Stimulated activated CD4-positive, alpha-beta T cell treated with anti-CD3 and anti-CD28 coated beads, Interleukin-4, amount 100 ng/mL, for 4 hours (primary cell): Measurements from ENCODE around the gene TES.
"Not testable (repeated sequence)": the region's sequence is repeated elsewhere in the genome, so short reads cannot be mapped to it uniquely, and the experiment has no call there.

Experiments used
- DNase-seq, 2 experiments: peaks; one replicate each; pipeline ENCODE4 v3.0.0-alpha.2; 2020

The TES gene

DNA sequence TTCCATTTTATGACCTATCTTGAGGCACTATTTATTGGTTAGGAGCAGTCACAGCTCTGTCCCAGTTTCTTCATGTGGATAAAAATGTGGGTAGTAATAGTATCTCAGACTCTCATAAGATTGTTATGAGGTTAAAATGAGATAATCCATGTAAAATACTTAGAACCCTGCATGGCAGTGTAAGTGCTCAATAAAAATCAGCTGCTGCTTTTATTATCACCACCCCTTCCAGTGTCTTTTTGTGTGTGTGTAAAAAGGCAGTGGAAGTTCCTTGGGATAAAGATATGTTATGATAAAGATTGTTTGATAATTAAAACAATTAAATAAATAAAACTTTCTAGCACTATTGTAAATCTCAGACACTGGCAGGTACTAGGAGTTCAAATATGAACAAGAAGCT, 15.5 kb downstream of the TES start:
- no peak for DNase-seq

DNA sequence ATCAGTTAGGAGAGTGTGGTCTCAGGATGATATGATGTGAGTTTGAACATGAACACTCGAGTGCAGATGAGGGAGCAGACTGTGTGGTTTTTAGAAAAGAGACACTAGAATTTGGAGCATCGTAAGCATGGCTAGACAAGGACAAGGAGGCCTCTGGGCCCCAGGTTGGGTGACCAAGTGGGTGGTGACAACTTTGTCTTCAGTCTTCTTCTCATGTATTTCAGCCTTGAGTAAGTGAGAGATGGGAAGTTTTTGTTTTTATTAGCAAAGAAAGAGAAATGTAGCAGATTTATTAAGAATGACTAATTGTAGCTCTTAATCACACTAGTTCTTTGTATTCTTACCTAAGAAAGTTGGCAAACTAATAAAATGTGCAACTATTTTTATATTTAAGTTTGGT, 16.3 kb downstream of the TES start:
- DNase-seq: no peak

DNA sequence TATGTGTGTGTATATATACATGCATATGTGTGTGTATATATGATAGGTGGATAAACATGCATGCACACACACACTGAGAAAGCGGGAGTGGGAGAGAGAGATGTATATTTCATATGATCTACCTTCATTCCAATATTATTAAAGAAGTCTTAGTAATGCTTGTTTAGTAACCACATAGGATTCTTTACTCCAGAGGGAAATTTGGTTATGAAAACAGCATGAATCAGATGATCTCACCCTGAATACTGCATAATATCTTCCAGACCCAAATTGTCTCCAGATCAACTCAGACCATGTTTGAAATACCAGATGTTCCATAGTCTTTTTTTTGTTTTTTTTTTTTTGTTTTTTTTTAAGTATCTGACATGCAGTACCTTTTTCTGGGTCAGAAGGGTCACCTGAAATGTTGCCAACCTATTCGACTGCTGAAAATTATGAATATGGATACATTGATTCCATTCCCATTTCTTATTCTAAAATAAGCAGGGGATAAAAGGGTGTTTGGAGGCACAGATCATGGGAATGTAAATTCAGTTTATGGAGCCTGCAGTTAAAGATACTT, 17.4 kb downstream of the TES start:
- DNase-seq: no peak

DNA sequence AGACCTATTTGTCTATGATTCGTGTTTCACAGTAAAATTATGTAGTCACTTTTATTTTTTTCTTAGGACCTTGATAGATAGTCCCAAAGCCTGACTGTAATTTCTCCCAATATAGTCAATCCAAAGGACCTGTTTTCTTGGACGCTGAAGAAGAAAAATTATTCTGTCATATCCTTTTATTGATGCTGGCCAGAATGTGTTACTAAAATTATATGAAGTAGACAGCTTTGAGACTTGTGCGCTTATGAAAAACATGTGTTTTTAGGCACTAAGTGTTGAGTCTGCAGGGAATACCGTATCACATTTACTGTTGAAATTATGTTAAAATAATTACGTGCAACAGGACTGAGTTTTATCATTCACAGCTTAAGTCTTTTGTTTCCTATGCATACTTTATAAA, 17.9 kb downstream of the TES start:
- DNase-seq: no peak

DNA sequence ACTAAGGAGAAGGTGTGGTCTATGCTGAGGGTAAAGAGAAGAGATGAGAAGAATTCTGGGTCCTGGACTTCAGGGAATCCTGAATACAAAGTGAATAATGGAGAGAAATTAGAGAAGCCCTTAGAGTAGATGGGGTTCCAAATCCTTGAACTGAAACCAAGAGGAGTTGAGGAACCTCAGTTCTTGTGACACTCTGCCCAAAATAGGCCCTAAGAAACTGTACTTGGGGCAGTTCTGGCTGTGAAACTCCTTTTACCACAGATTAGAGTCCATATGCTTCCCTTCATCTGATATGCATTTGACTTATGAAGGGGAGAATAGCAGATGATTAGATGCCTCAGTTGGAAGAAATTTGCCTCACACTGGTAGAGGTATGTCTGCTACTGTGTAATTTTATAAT, 19.0 kb downstream of the TES start:
- DNase-seq: no peak

DNA sequence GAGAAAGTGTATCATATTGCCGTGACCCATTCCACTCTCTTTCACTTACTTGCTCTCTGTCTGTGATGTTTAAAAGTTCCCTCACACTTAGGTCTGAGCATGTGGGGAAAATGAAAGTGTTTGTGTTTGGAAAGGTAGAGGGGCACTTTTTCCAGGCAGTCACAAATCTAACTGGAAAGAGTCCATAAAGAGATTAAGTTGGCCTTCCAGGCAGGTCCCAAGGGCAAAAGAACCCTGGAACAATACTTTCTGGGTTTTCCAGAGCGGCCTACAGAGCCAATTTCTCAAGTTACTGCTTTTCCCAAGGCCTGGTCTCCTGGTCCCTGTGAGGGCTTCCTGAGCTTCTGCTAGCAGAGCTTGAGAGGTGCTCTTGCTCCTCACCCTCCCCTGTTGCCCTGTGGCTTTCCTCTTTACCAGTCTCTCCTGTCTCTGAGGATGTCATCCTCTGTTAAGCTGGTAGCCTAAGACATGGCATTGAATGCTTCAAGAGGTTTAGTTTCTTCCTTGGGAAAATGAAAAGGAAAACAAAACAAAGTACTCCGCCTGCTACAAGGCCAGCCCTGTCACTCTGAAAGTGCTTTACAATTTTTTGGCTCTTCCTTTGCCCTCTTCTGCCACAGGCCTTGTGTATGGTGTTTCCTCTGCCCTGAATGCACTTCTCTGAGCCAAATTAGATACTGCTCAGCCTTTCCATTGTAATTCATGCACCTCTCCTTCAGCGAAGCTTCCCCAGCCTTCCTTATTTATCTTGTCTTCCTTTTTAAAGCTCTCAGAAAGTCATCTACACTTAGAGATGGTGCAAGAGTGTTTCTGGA, 20.1 kb downstream of the TES start:
- DNase-seq: no peak

DNA sequence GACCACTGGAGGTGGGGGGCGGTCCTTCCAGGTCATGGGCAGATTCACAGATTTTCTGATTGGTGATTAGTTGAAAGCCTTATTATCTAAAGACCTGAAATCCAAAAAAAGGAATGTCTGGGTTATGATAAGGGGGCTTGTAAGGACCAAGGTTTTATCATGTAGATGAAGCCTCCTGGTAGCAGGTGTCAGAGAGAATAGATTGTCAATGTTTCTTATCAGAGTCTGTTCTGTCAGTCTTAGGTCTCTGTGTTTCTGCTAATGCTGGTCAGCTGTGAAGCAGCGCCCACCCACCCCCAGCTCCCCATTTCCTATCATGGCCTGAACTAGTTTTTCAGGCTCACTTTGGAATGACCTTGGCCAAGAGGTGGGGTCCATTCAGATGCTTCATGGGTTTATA, 21.2 kb downstream of the TES start:
- DNase-seq: no peak

DNA sequence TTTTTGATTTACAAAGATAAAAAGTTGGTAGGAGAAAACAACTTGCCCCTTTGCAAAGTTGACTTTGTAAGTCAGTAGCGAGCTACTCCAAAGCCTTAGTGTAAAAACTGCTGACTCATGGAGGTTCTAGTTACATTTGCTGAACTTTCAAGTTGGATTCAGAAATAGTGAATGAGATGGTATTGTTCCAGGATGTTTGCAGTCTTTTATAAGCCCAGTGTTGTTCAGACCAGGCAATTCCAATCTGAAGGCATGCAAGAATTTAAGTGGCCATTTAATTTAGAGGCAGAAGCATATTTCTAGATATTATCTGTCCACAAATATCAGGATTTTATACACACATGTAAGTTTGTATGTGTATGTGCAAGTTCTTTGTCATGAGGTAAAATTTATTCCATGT, 21.6 kb downstream of the TES start:
- DNase-seq: no peak

DNA sequence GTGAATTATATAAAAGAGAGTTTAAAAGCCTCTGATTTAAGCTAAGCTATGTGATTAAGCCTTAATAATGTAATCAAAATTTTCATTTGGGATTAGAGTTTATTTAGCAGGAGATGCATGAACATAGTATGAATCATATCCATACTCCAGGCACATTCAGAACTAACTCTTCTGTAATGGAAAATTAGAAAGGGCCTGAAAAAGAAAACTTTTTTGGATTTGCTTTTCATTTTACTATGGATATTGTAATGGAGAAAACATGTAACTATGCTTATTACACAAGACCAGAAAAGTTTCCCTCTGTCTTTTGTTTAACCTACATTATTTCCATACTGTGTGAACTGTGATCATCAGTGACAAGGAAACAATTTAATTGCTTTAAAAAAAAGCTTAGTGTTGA, 22.0 kb downstream of the TES start:
- no peak for DNase-seq

DNA sequence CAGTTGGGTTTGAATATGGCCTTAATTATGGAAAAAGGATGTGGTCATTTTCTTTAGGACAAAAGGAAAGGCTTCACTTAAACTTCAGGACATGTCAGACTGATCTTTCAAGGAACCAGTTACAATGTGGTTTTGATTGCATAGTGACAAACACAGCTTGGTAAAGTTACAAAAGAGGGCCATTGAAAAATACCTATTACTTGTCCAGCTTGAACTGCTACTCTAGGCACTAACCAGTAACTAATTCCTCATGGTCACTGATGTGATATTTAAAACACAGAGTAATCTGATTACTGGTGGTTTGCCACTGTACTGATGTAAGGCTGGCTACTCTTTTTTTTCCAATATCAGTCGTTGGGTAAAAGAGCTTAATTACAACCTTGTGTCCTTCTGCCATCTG, 22.6 kb downstream of the TES start:
- DNase-seq: no peak

DNA sequence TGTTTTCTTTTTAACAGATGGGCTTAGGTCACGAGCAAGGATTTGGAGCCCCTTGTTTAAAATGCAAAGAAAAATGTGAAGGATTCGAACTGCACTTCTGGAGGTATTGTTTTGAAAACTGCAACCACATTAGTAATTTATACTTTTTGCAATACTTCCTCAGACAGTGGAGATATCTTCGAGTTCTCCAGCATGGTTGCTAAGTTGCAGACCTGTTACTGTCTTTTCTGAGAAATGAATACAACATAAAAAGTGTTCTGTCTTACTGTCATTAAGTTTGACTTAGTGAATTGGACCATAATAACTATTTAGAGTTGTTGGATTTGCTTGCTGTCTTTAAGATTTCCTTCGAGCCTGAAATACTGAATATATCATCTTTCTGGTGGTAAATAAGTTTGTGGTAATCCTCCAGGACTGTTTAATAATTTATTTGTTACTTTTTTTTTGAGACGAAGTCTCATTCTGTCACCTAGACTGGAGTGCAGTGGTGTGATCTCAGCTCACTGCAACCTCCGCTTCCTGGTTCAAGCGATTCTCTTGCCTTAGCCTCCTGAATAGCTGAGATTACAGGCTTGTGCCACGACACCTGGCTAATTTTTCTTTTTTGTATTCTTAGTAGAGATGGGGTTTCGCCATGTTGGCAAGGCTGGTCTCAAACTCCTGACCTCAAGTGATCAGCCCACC, 24.3 kb downstream of the TES start:
- DNase-seq: no peak

DNA sequence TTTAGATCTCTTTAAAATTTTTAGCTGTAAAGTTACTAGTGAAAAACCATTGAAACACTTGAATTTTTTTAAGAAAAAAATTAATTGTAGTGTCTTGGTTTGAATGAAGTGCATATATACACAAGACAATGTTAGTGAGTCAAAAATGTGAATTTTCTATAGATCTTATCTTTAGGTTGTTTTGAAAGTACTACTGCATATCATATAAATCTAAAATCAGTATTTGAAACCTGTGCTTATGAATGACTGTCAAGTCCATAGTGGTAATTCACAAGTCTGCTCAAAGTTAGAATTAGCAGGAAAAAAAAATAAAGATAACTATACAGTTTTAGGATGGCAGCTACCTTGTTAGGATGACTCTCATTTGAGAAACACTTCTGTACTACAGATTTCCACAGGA, 25.0 kb downstream of the TES start:
- DNase-seq: no peak

DNA sequence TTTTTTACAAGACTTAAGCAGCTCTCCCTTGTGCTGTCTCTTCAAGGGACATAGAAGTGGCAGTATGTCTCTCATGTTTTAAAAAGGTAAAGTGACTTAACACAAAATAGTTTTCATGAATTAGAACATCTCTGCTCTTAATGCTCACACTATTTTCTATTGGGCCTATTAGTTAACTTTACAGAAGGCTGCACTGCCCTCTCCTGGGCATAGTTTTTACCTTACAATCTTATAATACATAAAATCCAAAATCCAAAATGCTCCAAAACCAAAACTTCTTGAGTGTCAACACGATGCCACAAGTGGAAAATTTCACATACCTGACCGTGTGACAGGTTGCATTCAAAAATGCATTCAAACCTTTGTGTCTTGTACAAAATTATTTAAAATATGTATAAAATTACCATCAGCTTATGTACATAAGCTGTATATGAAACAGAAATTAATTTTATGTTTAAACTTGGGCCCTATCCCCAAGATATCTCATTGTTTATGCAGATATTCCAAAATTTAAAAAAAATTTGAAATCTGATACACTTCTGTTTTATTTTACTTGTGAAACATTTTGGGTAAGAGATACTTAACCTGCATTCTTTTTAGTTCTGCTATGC, 25.8 kb downstream of the TES start:
- DNase-seq: peak; percentile 30 to 43

DNA sequence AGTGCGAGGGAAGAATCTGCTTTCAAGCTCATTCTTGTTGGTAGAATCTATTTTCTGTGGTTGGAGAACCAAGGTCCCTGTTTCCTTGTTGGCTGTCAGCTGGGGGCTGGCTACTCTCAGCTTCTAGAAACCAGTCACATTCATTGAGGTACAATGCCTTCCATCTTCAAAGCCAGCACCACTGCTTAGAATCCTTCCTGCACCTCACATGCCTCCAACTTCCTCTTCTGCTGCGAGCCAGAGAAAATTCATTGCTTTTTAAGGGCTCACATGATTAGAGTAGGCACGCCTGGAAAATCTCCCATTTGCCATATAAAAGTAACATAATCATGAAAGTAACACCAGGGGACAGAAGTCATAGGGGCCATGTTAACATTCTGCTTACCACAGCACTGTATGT, 28.7 kb downstream of the TES start:
- no peak for DNase-seq

DNA sequence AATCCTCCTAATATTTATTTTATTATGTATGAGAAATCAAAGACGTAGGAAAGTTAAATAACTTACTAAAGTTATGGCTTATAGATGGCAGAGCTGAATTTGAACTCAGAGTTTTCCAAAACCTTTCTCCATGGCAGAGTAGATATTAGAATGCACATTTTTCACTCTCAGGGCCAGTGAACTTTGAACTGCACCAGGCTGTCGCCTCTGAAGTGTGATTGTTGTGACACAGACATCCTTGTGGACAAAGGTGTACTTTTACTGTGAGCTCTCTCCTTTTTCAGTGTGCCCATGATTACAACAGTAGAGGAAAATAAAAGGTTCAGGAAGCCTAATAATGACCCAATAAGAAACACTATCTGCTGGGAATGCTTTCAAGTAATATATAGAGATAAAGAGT, 29.1 kb downstream of the TES start:
- no peak for DNase-seq

DNA sequence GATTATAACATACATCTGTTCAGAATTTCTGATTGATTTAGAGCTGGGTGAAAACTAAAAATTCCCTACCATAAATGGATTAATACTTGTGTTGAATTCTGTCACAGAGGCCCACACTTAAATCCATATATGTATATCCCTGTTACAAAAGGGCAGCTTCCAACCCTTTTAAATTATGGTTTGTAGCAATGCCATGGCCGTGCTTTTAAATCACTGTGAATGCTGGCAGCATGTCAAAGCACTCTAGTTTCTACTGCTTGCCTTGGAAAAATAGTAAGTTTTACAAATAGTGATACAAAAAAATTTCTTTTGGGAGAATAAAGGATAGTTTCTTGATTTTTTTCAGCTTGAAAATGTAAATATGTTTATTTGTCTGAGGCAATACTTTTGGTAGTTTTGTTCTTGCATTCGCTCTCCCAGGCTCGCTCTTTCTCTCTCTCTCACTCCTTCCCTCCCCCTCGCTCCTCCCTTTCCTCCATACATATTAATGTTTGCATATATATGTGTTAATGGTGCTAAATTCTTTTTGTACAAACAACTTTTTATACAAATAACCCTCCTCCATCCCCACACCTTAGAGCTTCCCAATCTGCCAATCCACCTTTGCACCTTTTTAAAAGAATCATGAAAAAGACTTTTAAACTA, 29.8 kb downstream of the TES start:
- DNase-seq: no peak

DNA sequence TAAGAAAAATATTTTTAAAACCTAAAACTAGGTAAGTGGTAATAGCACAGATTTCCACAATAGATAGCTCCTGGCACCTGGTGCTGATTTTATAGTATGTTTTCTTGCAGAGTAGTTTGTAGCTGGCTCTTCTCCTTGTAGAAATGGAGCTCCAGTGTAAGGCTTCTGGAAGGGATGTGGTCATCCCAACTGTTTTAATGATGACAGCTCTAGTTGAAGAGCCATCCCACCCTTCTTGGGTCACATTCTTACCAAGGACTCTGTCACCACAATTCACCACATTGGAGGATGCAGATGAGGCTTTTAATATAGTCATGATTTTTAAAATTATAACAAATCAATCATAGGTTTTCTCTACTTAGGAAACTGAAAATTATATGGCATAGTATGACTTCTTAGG, 31.0 kb downstream of the TES start:
- no peak for DNase-seq

DNA sequence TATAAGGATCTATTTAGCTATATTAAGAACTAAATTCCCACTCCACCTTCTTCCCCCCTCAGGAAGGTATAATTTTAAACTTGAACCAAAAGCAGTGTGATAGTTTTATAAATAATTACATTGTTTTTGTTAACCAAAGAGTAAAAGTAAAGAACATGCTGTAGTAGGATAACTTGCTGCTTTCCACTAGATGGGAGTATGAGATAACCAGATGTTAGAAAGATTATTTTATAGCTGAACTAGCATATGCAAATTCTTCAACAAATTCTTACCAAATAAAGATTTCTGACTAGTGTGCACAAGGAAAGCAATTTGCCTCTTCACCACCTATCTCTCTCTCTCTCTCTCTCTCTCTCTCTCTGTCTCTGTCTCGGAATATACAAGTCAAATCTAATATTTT, 31.8 kb downstream of the TES start:
- no peak for DNase-seq

DNA sequence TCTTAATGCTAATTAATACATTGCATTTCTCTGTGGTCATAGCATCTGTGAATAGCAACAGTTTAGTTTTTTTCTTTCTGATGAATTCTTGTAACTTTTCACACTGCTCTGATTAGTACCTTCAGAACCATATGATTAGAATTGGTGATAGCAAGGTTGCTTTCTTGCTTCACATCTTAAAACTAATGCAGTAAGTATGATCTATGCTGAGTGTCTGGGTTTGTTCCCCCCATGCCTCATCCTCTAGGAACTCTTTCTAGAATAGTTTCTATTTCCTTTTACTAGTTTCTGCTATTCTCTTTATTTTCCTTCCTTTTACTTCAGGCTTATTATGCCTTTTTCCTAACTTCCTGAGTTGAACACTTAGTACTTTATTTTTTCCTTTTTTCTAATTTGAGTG, 32.4 kb downstream of the TES start:
- no peak for DNase-seq

DNA sequence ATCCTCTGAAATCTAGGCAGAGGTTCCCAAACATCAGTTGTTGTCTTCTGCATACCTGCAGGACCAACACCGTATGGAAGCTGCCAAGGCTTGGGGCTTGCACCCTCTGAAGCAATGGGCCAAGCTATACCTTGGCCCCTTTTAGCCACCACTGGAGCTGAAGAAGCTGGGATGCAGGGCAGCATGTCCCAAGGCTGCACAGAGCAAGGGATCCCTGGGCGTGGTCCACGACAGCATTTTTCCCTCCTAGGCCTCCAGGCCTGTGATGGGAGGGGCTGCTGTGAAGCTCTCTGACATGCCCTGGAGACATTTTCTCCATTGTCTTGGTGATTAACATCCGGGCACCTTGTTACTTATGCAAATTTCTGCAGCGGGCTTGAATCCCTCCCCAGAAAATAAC, 34.5 kb downstream of the TES start:
- not testable (repeated sequence) for DNase-seq

DNA sequence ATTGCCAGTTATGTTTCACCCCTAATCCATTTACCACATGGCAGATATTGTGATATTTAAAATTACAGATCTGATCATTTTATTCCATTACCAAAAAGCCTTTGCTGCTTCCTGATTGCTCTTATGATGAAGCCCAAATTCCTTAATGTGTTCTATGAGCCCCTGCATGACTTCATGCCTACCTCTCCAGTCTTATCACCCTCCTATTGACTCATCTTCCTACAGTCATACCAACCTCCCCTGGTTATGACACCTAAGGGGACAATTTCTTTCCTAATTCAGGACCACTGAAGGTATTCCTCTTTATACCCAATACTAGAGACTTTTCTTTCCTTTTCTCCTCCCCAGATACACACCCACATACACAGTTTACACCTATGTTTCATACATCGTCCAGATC, 36.0 kb downstream of the TES start:
- no peak for DNase-seq

DNA sequence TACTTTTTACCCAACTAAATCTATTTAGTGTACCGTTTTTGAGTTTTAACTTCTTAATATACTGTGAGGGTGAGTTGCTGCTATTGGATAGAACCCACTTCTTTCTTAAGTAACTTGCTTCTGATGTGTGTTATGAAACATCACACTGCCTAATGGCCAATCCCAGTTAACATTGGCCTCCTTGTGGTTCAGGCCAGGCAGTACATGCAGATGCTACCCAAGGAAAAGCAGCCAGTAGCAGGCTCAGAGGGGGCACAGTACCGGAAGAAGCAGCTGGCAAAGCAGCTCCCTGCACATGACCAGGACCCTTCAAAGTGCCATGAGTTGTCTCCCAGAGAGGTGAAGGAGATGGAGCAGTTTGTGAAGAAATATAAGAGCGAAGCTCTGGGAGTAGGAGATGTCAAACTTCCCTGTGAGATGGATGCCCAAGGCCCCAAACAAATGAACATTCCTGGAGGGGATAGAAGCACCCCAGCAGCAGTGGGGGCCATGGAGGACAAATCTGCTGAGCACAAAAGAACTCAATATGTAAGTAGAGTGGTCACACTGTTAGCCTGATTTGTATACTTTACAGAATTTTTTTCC, 39.7 kb downstream of the TES start:
- no peak for DNase-seq

DNA sequence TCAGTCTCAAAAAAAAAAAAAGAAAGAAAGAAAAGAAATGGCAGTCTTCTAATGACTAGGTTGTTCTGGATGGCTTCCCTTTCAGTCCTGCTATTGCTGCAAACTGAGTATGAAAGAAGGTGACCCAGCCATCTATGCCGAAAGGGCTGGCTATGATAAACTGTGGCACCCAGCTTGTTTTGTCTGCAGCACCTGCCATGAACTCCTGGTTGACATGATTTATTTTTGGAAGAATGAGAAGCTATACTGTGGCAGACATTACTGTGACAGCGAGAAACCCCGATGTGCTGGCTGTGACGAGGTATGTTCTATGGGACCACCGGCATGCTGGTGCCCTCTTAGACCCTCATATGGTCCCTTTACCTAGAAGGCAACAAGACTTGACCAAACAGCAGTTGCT, 41.3 kb downstream of the TES start:
- DNase-seq: no peak
